ENCODE data around the gene ESRRG.

The ESRRG gene

DNA sequence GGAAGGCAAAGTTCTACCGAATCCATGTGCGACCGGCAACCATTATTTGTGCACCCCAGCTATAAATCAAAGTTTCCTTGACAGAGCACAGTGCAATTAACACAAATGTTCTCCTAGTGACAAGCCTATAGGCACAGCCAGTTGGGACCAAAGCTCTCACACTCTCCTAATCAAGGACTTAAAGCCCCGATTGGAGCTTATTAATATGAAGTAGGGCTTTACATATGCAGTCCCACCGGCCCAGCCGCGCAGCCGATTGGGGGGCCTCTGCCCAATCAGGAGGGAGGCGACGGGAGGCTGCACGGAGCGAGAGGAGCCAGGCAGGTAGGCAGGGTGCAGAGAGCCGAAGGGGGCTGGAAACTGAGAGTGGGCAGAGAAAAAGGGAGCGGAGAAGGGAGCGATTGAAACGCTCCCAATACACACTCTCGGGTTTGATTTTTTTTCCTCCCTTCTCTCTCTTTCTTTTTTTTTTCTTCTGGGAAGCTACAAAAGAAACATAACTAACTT lies at the start of gene ESRRG:
Gene ESRRG (minus strand): TSS at position 156 of the 507 bp plus-strand sequence. CDS start 130 bp downstream, at position 26.
- TF ChIP-seq, protein P1, sequence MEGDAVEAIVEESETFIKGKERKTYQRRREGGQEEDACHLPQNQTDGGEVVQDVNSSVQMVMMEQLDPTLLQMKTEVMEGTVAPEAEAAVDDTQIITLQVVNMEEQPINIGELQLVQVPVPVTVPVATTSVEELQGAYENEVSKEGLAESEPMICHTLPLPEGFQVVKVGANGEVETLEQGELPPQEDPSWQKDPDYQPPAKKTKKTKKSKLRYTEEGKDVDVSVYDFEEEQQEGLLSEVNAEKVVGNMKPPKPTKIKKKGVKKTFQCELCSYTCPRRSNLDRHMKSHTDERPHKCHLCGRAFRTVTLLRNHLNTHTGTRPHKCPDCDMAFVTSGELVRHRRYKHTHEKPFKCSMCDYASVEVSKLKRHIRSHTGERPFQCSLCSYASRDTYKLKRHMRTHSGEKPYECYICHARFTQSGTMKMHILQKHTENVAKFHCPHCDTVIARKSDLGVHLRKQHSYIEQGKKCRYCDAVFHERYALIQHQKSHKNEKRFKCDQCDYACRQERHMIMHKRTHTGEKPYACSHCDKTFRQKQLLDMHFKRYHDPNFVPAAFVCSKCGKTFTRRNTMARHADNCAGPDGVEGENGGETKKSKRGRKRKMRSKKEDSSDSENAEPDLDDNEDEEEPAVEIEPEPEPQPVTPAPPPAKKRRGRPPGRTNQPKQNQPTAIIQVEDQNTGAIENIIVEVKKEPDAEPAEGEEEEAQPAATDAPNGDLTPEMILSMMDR (IDR thresholded peaks at IDR 0.05; ENCODE audit: low read depth, low read length, missing control alignments) = no peak
- DNase-seq (ENCODE audit: extremely low read depth, low read depth) = no peak
- H3K4me3 ChIP-seq (replicated peaks; ENCODE audit: low read depth, low read length) = no peak within 1 kb of the TSS

DNA sequence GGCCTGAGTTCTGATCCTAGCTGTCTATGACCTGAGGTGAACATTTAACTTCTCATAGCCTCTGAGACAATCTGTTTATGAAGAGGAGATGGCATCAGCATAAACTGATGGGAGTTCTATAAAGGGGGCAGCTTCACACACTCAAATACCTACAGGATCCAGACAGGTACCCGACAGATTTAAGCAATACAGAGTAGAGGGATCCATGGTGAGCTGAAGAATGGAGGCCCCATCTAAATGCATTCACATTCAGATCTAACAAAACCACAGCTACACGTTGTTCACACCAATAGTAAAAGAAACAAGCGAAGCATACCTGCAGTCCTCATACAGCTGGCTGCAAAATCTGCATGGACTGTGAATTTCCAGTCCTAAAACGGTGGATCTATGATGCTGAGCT lies 48.7 kb upstream of the ESRRG start:
- H3K4me3 ChIP-seq (replicated peaks; ENCODE audit: low read depth, low read length) = no peak overlapping the region
- TF ChIP-seq, protein P1 (IDR thresholded peaks at IDR 0.05; ENCODE audit: low read depth, low read length, missing control alignments) = no peak
- no peak for DNase-seq (ENCODE audit: extremely low read depth, low read depth)

DNA sequence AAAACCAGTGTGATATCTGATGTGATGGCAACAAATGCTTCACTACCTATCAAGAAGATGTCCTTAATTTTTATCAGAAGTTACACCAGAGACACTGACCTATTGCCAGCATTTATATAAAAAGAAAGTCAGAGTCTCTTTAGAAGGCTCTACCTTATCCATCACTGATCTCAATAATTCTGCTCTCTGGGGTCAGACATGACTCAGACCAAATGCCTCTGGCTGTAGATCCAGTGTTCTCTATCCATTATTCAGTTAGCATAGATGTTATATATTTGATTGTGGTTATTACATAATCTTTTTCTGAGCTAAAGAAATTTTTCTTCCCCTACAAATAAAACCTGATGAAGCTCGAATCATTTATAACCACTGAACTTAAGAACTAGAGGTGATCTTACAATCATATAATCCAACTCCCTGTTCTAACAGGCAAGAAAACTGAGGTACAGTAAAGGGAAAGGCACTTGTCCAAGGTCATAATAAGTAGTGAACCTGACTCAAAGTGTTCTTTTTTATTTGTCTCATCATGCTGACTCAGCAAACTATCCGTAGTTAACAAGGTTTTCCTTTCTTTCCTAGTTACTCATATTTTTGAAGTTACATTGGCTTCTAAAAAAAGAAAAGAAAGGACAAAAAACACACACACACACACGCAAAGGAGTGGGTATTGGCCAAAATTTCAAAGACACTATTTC lies 43.6 kb upstream of the ESRRG start:
- no peak for DNase-seq (ENCODE audit: extremely low read depth, low read depth)
- TF ChIP-seq, protein P1 (IDR thresholded peaks at IDR 0.05; ENCODE audit: low read depth, low read length, missing control alignments) = no peak

DNA sequence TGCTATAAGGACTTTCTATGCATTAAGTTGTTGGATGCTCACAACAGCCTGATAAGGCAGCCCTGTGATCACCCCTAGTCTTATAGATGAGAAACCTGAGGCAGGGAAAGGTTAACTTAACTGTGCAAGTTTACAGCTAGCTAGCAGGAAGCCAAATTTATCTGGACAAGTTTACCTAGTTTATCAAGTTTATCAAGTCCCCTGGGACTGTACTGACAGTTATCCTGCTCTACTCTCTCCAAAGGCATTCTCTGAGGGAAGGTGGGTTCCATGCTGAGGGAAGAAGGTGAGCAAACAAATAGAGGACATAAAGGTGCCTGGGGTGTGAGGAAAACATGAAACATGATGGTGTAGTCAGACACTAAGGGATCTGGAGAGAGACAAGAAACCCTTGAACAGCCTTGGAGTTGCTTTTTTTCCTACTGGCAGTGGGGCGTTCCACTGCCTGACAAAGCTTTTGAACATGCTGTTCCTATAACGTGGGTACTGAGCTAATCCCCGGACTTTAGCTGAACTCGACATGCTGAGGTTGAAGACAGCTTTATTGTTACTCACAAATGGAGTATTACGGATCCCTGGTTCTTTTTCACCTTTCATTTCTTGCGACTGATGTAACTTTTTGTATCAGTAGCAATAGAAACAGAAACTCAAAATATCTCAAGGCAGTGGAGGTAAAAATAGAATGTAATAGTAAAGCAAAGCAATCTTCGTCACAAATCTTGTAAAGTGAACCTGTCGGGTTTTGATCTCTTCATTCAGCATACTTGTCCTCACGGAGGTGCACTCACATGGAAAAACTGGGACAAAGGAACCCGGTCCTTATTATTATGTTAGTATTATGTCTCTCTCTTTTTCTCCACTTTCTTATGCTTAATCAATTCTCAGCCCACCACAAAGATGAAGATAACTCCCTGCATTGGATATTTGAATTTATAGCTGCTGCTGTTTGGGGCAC lies 42.4 kb upstream of the ESRRG start:
- TF ChIP-seq, protein P1 (IDR thresholded peaks at IDR 0.05; ENCODE audit: low read depth, low read length, missing control alignments) = no peak
- DNase-seq (ENCODE audit: extremely low read depth, low read depth) = no peak
- H3K4me3 ChIP-seq (replicated peaks; ENCODE audit: low read depth, low read length) = no peak overlapping the region

More for the DNA sequence above, 43.6 kb upstream of the ESRRG start:
- no peak overlapping the region for H3K4me3 ChIP-seq (replicated peaks; ENCODE audit: low read depth, low read length)

DNA sequence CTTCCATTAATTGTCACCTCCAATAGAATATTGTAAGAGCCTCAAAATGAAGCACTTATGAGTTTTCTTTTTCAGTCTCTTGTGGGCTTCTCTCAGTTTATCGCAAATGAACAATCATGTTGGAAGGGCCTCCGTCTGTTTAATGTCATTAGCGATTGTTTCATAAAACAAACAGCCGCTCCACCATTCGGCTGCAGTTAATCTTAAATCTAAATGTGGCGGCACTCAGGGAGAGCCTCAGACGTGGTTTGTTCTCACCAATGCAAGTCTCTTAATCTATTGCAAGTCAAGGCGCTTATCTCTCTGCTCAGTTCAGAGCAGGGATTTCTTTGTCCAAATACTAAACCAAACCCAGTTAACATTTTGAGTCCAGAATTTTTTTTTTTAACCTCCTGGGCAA lies 34.9 kb upstream of the ESRRG start:
- no peak for DNase-seq (ENCODE audit: extremely low read depth, low read depth)
- TF ChIP-seq, protein P1 (IDR thresholded peaks at IDR 0.05; ENCODE audit: low read depth, low read length, missing control alignments) = no peak

DNA sequence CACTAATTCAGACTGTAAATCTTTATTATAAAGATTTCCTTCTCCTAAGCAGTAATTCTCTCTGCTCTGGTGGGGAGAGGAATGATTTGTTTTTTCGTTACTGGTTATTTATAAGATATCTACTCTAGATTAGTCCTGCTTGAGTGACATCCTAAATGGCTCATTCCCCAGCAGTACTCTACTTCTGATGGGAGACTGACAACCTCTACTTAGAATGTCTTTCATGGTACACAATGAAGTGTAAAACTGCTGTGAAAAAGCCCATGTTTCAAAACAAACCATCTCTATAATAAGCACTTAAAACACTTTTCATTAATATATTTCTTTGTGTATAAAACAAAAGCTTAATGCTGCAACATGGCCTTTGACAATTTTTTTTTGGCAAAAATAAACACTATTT lies 33.9 kb upstream of the ESRRG start:
- TF ChIP-seq, protein P1 (IDR thresholded peaks at IDR 0.05; ENCODE audit: low read depth, low read length, missing control alignments) = no peak
- DNase-seq (ENCODE audit: extremely low read depth, low read depth) = no peak
- H3K4me3 ChIP-seq (replicated peaks; ENCODE audit: low read depth, low read length) = no peak overlapping the region

More for the DNA sequence above, 34.9 kb upstream of the ESRRG start:
- no peak overlapping the region for H3K4me3 ChIP-seq (replicated peaks; ENCODE audit: low read depth, low read length)
